Cortex of kidney (tissue), 1 donor: ENCODE measurements around the gene CASP12.
"Not testable (repeated sequence)": the region's sequence is repeated elsewhere in the genome, so short reads cannot be mapped to it uniquely, and the experiment has no call there.

Experiments used
- DNase-seq: peaks from one replicate; lab custom pipeline; 2025; lab: John Stamatoyannopoulos, UW

The CASP12 gene

GRCh38 chr11:104897891-104898684 is at the start of gene CASP12:
Gene CASP12, minus strand, starts transcription at chr11:104898460.
- DNase-seq, result no peak

GRCh38 chr11:104946907-104947306 is 48.6 kb upstream of the CASP12 start:
- DNase-seq, result no peak

GRCh38 chr11:104944076-104944475 is 45.8 kb upstream of the CASP12 start:
- DNase-seq, result no peak

GRCh38 chr11:104943561-104943960 is 45.3 kb upstream of the CASP12 start:
- no peak for DNase-seq

- no peak for DNase-seq
Observed at GRCh38 chr11:104934594-104934993, 36.3 kb upstream of the CASP12 start.

GRCh38 chr11:104934073-104934472 is 35.8 kb upstream of the CASP12 start:
- not testable (repeated sequence) for DNase-seq

GRCh38 chr11:104928811-104929210 is 30.6 kb upstream of the CASP12 start:
- no peak for DNase-seq

GRCh38 chr11:104926771-104927611 is 28.7 kb upstream of the CASP12 start:
- no peak for DNase-seq

- DNase-seq, result no peak
Observed at GRCh38 chr11:104925850-104926249, 27.6 kb upstream of the CASP12 start.

- DNase-seq, result no peak
Observed at GRCh38 chr11:104918113-104918824, 20.0 kb upstream of the CASP12 start.

GRCh38 chr11:104917271-104918112 is 19.2 kb upstream of the CASP12 start:
- DNase-seq, result no peak

GRCh38 chr11:104916442-104916841 is 18.2 kb upstream of the CASP12 start:
- DNase-seq, result no peak

GRCh38 chr11:104912102-104912501 is 13.8 kb upstream of the CASP12 start:
- no peak for DNase-seq

- DNase-seq, result no peak
Observed at GRCh38 chr11:104908186-104908531, 9.9 kb upstream of the CASP12 start.

GRCh38 chr11:104907521-104908185 is 9.4 kb upstream of the CASP12 start:
- DNase-seq, result no peak

- DNase-seq, result no peak
Observed at GRCh38 chr11:104905271-104905670, 7.0 kb upstream of the CASP12 start.

- no peak for DNase-seq
Observed at GRCh38 chr11:104899226-104899625, 966 bp upstream of the CASP12 start.

- DNase-seq, result no peak
Observed at GRCh38 chr11:104898685-104899013, 389 bp upstream of the CASP12 start.

GRCh38 chr11:104895634-104896033 is 2.6 kb downstream of the CASP12 start:
- no peak for DNase-seq

GRCh38 chr11:104893876-104894275 is 4.4 kb downstream of the CASP12 start:
- no peak for DNase-seq
